GM21390 (cell line): ENCODE results near the gene TRMT61B.

Experiments used
- ATAC-seq: cut with Tn5 transposase; IDR thresholded peaks from one replicate; pipeline ENCODE4 v1.9.1; 2021; ENCODE audit not compliant: unreplicated experiment

Gene TRMT61B

GRCh38 chr2:28868611-28869010 is 1.5 kb downstream of the TRMT61B start:
- no peak for ATAC-seq

GRCh38 chr2:28855977-28856376 is 14.1 kb downstream of the TRMT61B start:
- no peak for ATAC-seq

GRCh38 chr2:28855193-28855592 is 14.9 kb downstream of the TRMT61B start:
- no peak for ATAC-seq

GRCh38 chr2:28842042-28842441 is 28.1 kb downstream of the TRMT61B start:
- no peak for ATAC-seq

- no peak for ATAC-seq
Measured at GRCh38 chr2:28838971-28839370, 31.1 kb downstream of the TRMT61B start.

GRCh38 chr2:28835781-28836180 is 34.3 kb downstream of the TRMT61B start:
- no peak for ATAC-seq

GRCh38 chr2:28833740-28834470 is 36.2 kb downstream of the TRMT61B start:
- no peak for ATAC-seq

- no peak for ATAC-seq
Measured at GRCh38 chr2:28828382-28828781, 41.7 kb downstream of the TRMT61B start.

- ATAC-seq: no peak
Measured at GRCh38 chr2:28824870-28825269, 45.2 kb downstream of the TRMT61B start.

GRCh38 chr2:28824207-28824606 is 45.9 kb downstream of the TRMT61B start:
- ATAC-seq: no peak

- no peak for ATAC-seq
Measured at GRCh38 chr2:28822036-28822435, 48.1 kb downstream of the TRMT61B start.

- peak; percentile 61 for ATAC-seq
Measured at GRCh38 chr2:28821295-28821958, 48.7 kb downstream of the TRMT61B start.

- ATAC-seq: no peak
Measured at GRCh38 chr2:28818053-28818452, 52.1 kb downstream of the TRMT61B start.

- ATAC-seq: peak; percentile 83
Measured at GRCh38 chr2:28810384-28811285, 59.5 kb downstream of the TRMT61B start, which contains the start of gene SPDYA. SPDYA (plus strand) TSS chr2:28810834; CDS start chr2:28816015, 5,181 bp downstream.

- no peak for ATAC-seq
Measured at GRCh38 chr2:28809927-28810326, 60.2 kb downstream of the TRMT61B start.

- no peak for ATAC-seq
Measured at GRCh38 chr2:28802975-28803429, 67.1 kb downstream of the TRMT61B start.

- ATAC-seq: no peak
Measured at GRCh38 chr2:28801726-28802125, 68.4 kb downstream of the TRMT61B start.
